ENCODE data around the gene AAR2. TPM values are rescaled to one million over a fixed set of nuclear protein-coding genes. Genes with fewer than 3 reads are reported as not detected.

AAR2 gene
- total RNA-seq, 4 donors from 2014 or later = 25.5 to 33.3 (median 29.9) TPM

GRCh38 chr20:36246401-36246800 lies 10.1 kb downstream of the AAR2 start:
- peaks cover 53 to 62% of the 10 kb centered on the region in 2 donors for H3K36me3 ChIP-seq
- no peaks in the 10 kb centered on the region for H3K27me3 ChIP-seq
- WGBS, 2 donors = 90 to 95% methylated on average over 4 of the region's 4 CpGs
- no peak for DNase-seq
- H3K27ac ChIP-seq = no peak overlapping the region
- intact Hi-C loops (cut with DNase I) = no loop called here
- no peak overlapping the region for H3K4me3 ChIP-seq (replicated peaks in 1 of 3)
- TF ChIP-seq CTCF (IDR thresholded peaks at IDR 0.05) (no peak), POLR2A (IDR thresholded peaks at IDR 0.05) (no peak)
- H3K9me3 ChIP-seq = no peaks in the 10 kb centered on the region
- no peaks in the 10 kb centered on the region for H3K4me1 ChIP-seq

- DNase-seq = no peak
- no peak for TF ChIP-seq POLR2A (IDR thresholded peaks at IDR 0.05)
- TF ChIP-seq CTCF (IDR thresholded peaks at IDR 0.05) = no peak
Observed at GRCh38 chr20:36248836-36249235, 12.6 kb downstream of the AAR2 start.

GRCh38 chr20:36249450-36249849 lies 13.2 kb downstream of the AAR2 start:
- no peaks in the 10 kb centered on the region for H3K4me1 ChIP-seq
- intact Hi-C loops (cut with DNase I) = no loop called here
- no peak for DNase-seq
- TF ChIP-seq POLR2A (IDR thresholded peaks at IDR 0.05) = no peak
- TF ChIP-seq CTCF (IDR thresholded peaks at IDR 0.05) = no peak
- 75 to 81% methylated on average over 3 of the region's 3 CpGs for WGBS, 2 donors
- no peak overlapping the region for H3K4me3 ChIP-seq (replicated peaks in 1 of 3)
- no peak overlapping the region for H3K27ac ChIP-seq
- H3K36me3 ChIP-seq = peaks cover 46 to 57% of the 10 kb centered on the region in 2 donors
- no peaks in the 10 kb centered on the region for H3K27me3 ChIP-seq
- no peaks in the 10 kb centered on the region for H3K9me3 ChIP-seq

More at GRCh38 chr20:36248836-36249235, 12.6 kb downstream of the AAR2 start:
- WGBS, 2 donors = 83 to 87% methylated on average over 4 of the region's 4 CpGs
- H3K27ac ChIP-seq = no peak overlapping the region
- H3K4me3 ChIP-seq (replicated peaks in 1 of 3) = no peak overlapping the region
- H3K27me3 ChIP-seq = no peaks in the 10 kb centered on the region
- H3K36me3 ChIP-seq = peaks cover 53 to 62% of the 10 kb centered on the region in 2 donors
- no peaks in the 10 kb centered on the region for H3K4me1 ChIP-seq
- H3K9me3 ChIP-seq = no peaks in the 10 kb centered on the region
- intact Hi-C loops (cut with DNase I) = no loop called here

GRCh38 chr20:36251426-36251825 lies 15.1 kb downstream of the AAR2 start:
- intact Hi-C loops (cut with DNase I) = no loop called here
- DNase-seq = no peak
- peaks cover 35 to 55% of the 10 kb centered on the region in 2 donors for H3K36me3 ChIP-seq
- TF ChIP-seq CTCF (IDR thresholded peaks at IDR 0.05) = no peak
- TF ChIP-seq POLR2A (IDR thresholded peaks at IDR 0.05) = no peak
- 95 to 96% methylated on average over 5 of the region's 5 CpGs for WGBS, 2 donors
- no peaks in the 10 kb centered on the region for H3K4me1 ChIP-seq
- H3K27ac ChIP-seq = no peak overlapping the region
- no peak overlapping the region for H3K4me3 ChIP-seq (replicated peaks in 1 of 3)
- no peaks in the 10 kb centered on the region for H3K27me3 ChIP-seq
- H3K9me3 ChIP-seq = no peaks in the 10 kb centered on the region

- no peaks in the 10 kb centered on the region for H3K27me3 ChIP-seq
- H3K4me1 ChIP-seq = no peaks in the 10 kb centered on the region
- H3K27ac ChIP-seq = no peak overlapping the region
- H3K9me3 ChIP-seq = no peaks in the 10 kb centered on the region
- H3K4me3 ChIP-seq (replicated peaks in 1 of 3) = no peak overlapping the region
- intact Hi-C loops (cut with DNase I) = no loop called here
- no peak for DNase-seq
- TF ChIP-seq CTCF (IDR thresholded peaks at IDR 0.05) (no peak), POLR2A (IDR thresholded peaks at IDR 0.05) (no peak)
- 96 to 100% methylated on average over 3 of the region's 3 CpGs for WGBS, 2 donors
- H3K36me3 ChIP-seq = peaks cover 24 to 49% of the 10 kb centered on the region in 2 donors
Observed at GRCh38 chr20:36252511-36252910, 16.2 kb downstream of the AAR2 start.
